ENCODE data around the gene ADH4. TPM values are rescaled to one million over a fixed set of nuclear protein-coding genes. Genes with fewer than 3 reads are reported as not detected.
"Not testable (repeated sequence)": the region's sequence is repeated elsewhere in the genome, so short reads cannot be mapped to it uniquely, and the experiment has no call there.

Gene ADH4
- total RNA-seq, 1 donor from 2014 or later = 0.27 TPM

DNA sequence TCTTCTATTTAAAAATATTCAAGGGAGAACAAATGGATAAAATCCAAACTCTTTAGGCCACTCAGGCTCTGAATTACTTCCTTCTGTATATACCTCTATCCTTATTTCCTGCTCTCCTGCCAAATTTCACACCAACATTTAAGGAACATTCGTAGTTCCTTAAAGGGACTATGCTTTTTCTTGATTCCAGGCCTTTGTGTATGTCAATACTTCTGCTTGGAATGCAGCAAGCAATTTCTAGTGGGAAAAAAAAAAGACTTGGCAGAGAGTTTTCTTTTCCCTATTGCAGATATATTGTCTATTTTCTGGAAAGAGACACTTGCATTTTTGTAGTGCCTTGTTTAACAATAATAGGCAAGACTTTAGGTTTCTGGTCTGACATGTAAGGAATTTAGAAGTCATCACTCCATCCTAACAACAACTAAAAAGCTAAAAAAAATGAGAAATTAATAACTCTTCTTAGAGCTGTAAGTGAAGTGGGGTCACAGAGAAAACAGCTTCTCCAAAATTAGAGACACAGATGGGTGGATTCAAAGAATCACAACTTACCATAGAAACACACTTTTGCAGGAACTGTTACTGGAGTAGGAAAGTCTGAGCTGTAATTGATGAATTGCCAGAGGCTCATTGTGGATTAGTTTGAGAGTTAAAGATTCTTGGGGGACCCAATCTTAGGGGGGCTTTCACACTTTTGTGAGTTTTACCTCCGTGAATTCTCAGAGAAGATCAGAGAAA is 53.4 kb downstream of the ADH4 start:
- TF ChIP-seq, protein P1, sequence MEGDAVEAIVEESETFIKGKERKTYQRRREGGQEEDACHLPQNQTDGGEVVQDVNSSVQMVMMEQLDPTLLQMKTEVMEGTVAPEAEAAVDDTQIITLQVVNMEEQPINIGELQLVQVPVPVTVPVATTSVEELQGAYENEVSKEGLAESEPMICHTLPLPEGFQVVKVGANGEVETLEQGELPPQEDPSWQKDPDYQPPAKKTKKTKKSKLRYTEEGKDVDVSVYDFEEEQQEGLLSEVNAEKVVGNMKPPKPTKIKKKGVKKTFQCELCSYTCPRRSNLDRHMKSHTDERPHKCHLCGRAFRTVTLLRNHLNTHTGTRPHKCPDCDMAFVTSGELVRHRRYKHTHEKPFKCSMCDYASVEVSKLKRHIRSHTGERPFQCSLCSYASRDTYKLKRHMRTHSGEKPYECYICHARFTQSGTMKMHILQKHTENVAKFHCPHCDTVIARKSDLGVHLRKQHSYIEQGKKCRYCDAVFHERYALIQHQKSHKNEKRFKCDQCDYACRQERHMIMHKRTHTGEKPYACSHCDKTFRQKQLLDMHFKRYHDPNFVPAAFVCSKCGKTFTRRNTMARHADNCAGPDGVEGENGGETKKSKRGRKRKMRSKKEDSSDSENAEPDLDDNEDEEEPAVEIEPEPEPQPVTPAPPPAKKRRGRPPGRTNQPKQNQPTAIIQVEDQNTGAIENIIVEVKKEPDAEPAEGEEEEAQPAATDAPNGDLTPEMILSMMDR (IDR thresholded peaks at IDR 0.05) = no peak
- Histone ChIP-seq H3K27ac (peak overlapping the region; percentile 95), H3K4me3 (peak overlapping the region; percentile 78), H3K36me3 (peaks cover 4% of the 10 kb centered on the region), H3K27me3 (ENCODE audit: low read depth) (no peaks in the 10 kb centered on the region), H3K4me1 (peaks cover 40% of the 10 kb centered on the region), H3K9me3 (no peaks in the 10 kb centered on the region)
- DNase-seq = no peak
- ATAC-seq = no peak
- intact Hi-C loops (cut with DNase I) = no loop called here

DNA sequence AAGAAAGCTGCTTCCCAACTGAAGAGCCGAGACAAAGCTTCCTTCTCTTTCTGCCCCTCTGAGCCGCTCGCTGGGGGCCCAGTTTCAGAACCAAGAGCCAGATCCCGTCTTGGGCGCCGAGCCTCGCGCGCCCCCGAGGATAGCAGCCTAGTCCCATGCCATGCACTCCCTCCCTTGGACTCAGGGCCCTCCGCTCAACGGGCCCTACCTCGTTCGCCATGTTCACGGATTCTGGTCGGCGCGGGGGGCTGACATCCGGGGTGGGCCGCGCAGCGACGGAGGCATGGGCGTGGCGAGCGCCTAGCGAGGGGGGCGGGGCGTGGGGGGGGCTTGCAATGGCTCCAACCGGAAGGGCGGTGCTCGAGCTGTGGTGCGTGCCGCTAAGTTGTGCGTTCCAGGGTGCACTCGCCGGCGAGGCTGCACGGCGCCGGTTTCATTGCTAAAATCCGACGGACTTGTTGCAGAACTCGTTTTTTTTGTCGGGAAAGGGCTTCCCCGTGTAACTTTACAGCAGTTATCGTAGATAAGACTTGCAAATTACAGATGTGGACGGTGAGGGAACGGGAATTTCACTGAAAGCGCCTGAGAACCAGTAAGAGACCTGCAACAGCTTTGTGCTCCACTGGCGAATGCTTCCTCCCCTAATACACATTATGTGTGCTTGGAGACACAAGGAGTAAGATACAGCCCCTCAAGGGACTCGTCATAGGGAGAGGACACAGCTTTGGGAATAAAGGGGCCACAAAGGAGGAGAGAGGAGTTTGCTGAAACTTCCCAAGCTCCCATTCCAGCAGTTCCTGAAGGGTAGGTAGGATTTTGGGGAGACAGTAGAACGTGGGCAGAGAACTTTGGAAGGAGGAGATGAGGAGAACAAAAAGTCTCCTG is 55.4 kb downstream of the ADH4 start, which contains the start of gene ADH5:
Gene ADH5 (minus strand): TSS at position 308 of the 885 bp plus-strand sequence. CDS start 88 bp downstream, at position 220.
- peak within 1 kb of the TSS; percentile 78 for H3K4me3 ChIP-seq
- H3K27ac ChIP-seq = peak within 1 kb of the TSS; percentile 95
- no peaks in the 10 kb centered on the region for H3K9me3 ChIP-seq
- DNase-seq (peak; percentile 94), ATAC-seq (peak; percentile 99 to 100)
- H3K36me3 ChIP-seq = peaks cover 23% of the 10 kb centered on the region
- H3K27me3 ChIP-seq (ENCODE audit: low read depth) = no peaks in the 10 kb centered on the region
- intact Hi-C loops (cut with DNase I) = no loop called here
- TF ChIP-seq, protein P1 (IDR thresholded peaks at IDR 0.05) = no peak
- H3K4me1 ChIP-seq = peaks cover 44% of the 10 kb centered on the region

DNA sequence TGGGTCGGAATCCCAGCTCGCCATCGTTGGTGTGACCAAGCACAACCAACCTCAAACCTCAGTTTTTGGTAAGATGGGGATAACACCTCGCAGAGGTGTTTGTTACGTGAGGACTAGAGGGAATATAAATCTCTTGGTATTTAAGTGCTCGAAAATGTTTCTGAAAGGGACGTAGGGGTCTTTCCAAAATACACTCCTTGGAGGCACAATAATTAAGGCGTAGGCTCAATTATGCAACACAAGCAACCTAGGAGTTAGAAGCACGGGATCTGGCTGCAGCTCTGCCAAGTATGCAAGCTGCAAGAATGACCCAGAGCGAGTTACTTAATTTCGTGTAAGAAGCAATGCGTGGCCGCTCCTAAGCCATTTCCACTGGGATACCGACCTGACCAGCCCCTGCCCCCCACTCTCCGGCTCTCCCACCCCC is 56.1 kb downstream of the ADH4 start:
- peaks cover 30% of the 10 kb centered on the region for H3K36me3 ChIP-seq
- TF ChIP-seq, protein P1 (IDR thresholded peaks at IDR 0.05) = no peak
- peak overlapping the region; percentile 95 for H3K27ac ChIP-seq
- H3K9me3 ChIP-seq = no peaks in the 10 kb centered on the region
- DNase-seq (peak; percentile 77), ATAC-seq (peak; percentile 75 to 76)
- H3K4me3 ChIP-seq = peak overlapping the region; percentile 78
- H3K4me1 ChIP-seq = peaks cover 44% of the 10 kb centered on the region
- intact Hi-C loops (cut with DNase I) = no loop called here
- no peaks in the 10 kb centered on the region for H3K27me3 ChIP-seq (ENCODE audit: low read depth)

DNA sequence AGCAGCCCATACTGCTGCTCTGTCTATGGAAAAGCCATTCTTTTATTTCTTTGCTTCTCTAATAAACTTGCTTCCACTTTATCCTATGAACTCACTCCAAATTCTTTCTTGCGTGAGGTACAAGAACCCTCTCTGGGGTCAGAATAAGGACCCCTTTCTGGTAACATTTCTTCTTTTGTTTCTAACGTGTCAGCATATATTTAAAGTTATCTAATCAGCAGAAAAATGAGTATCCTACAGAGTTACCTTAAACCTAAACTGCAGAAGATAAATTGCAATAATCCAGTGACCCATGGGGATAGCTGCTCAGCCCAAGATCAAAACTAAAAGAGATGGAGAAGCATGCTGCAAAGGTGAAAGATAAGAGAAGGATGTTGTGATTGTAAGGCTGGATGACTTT is 59.5 kb downstream of the ADH4 start:
- H3K27me3 ChIP-seq (ENCODE audit: low read depth) = no peaks in the 10 kb centered on the region
- no peak overlapping the region for H3K27ac ChIP-seq
- no peaks in the 10 kb centered on the region for H3K9me3 ChIP-seq
- no peak for DNase-seq
- H3K36me3 ChIP-seq = peaks cover 64% of the 10 kb centered on the region
- intact Hi-C loops (cut with DNase I) = no loop called here
- H3K4me1 ChIP-seq = peaks cover 25% of the 10 kb centered on the region
- H3K4me3 ChIP-seq = no peak overlapping the region
- no peak for ATAC-seq
- TF ChIP-seq, protein P1 (IDR thresholded peaks at IDR 0.05) = no peak

DNA sequence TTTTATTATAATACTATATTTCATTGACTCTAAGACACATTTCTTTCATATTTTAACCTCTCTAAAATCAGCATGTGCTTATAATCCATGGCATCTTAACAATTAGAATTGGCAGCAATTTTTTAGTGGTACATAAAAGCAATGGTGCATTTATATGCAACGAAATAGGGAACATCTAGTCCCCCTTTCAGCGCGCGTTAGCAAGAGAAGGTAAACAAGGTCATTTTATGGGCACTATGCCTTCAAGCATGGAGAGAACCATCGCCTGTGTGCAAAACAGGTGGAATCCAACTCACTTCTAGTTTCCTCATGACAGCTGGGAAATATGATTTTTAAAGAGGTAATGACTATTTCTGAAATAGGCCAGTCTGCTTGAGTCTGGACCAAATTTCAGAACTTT is 61.9 kb downstream of the ADH4 start:
- TF ChIP-seq, protein P1 (IDR thresholded peaks at IDR 0.05) = no peak
- no peaks in the 10 kb centered on the region for H3K9me3 ChIP-seq
- DNase-seq (no peak), ATAC-seq (no peak)
- intact Hi-C loops (cut with DNase I) = no loop called here
- no peak overlapping the region for H3K4me3 ChIP-seq
- peaks cover 20% of the 10 kb centered on the region for H3K4me1 ChIP-seq
- no peaks in the 10 kb centered on the region for H3K27me3 ChIP-seq (ENCODE audit: low read depth)
- no peak overlapping the region for H3K27ac ChIP-seq
- H3K36me3 ChIP-seq = peaks cover 89% of the 10 kb centered on the region

DNA sequence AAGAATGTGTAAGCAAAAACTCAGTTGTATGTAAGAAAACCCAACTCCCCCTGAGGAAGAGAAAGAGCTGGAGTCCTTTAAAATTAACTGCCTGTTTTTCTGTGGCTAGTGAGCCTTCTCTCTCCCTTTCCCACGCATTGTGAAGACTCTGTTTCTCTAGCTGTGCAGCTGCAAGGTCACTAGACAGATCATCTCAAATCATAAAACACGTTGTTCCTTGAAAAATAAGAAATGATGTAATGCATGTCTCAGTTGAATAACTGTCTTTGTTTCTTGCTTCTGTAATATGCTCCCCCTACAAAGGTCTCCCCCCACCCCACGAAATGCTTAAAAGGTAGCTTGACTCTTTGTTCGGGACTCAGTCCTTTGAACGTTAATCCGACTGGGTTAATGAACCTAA is 63.2 kb downstream of the ADH4 start:
- peaks cover 100% of the 10 kb centered on the region for H3K36me3 ChIP-seq
- ATAC-seq; H3K9me3 ChIP-seq; H3K4me3 ChIP-seq; H3K27ac ChIP-seq; H3K4me1 ChIP-seq; intact Hi-C loops (cut with DNase I); H3K27me3 ChIP-seq (ENCODE audit: low read depth); DNase-seq: not testable (repeated sequence)

Measured in lower lobe of right lung (tissue), 2 donors.